Lower lobe of right lung (tissue), 2 donors: ENCODE results near the gene PAK1. TPM values are rescaled to one million over a fixed set of nuclear protein-coding genes. Genes with fewer than 3 reads are reported as not detected.

Experiments
- ATAC-seq, 2 donors: fragments of 200-7000 bp; cut with Tn5 transposase; one replicate each; pipeline ENCODE4 v1.9.1; 2020 to 2022; ENCODE audit warnings: mild to moderate bottlenecking in 2 of 2, moderate library complexity in 2 of 2
- DNase-seq: peaks from one replicate; pipeline ENCODE4 v3.0.0-alpha.2; 2020
- H3K27ac ChIP-seq: fragments of 200-600 bp; one replicate; pipeline ENCODE4 v1.8.0; 2022
- H3K27me3 ChIP-seq: fragments of 200-600 bp; one replicate; pipeline ENCODE4 v1.8.0; 2022; ENCODE audit warnings: low read depth
- H3K36me3 ChIP-seq: fragments of 200-600 bp; one replicate; pipeline ENCODE4 v1.8.0; 2022; ENCODE audit warnings: mild to moderate bottlenecking
- H3K4me1 ChIP-seq: fragments of 200-600 bp; one replicate; pipeline ENCODE4 v1.8.0; 2022
- H3K4me3 ChIP-seq: fragments of 200-600 bp; one replicate; pipeline ENCODE4 v1.8.0; 2022; ENCODE audit warnings: mild to moderate bottlenecking
- H3K9me3 ChIP-seq: fragments of 200-600 bp; one replicate; pipeline ENCODE4 v1.8.0; 2022
- CTCF ChIP-seq: fragments of 200-600 bp; IDR thresholded peaks from one replicate; pipeline ENCODE4 v1.8.0; 2022; ENCODE audit warnings: antibody characterized with exemption, mild to moderate bottlenecking
- intact Hi-C: fragments of 100-400 bp; cut with DNase I; formaldehyde crosslinking; loops from one replicate; pipeline ENCODE4 v1.11.0; 2022
- total RNA-seq: library from RNA; stranded (reverse); fragmentation: NEBNext Ultra II Directional; extraction: Animal tissue kit (Norgen Biotek cat#: 25700); gene quantifications from one replicate; pipeline ENCODE4 v1.2.1, GENCODE V29; 2021
- donor health status: DM: no; HTN: yes; CAD: no; lungs with severe emphysema.

The PAK1 gene
- total RNA-seq, 1 donor from 2014 or later, result 40.6 TPM

- Histone ChIP-seq H3K4me1 (no peaks in the 10 kb centered on the region), H3K4me3 (no peak overlapping the region), H3K9me3 (no peaks in the 10 kb centered on the region), H3K36me3 (peaks cover 39% of the 10 kb centered on the region), H3K27me3 (no peaks in the 10 kb centered on the region), H3K27ac (no peak overlapping the region)
- TF ChIP-seq CTCF, result no peak
- intact Hi-C loops, result no loop called here
- ATAC-seq (no peak), DNase-seq (no peak)
These were observed 99.3 kb downstream of the PAK1 start for GRCh38 chr11:77374611-77375031.

- H3K27ac ChIP-seq, result no peak overlapping the region
- H3K4me1 ChIP-seq, result no peaks in the 10 kb centered on the region
- no peaks in the 10 kb centered on the region for H3K9me3 ChIP-seq
- DNase-seq, result no peak
- H3K4me3 ChIP-seq, result no peak overlapping the region
- intact Hi-C loops, result no loop called here
- H3K27me3 ChIP-seq, result no peaks in the 10 kb centered on the region
- TF ChIP-seq CTCF, result no peak
- H3K36me3 ChIP-seq, result peaks cover 34% of the 10 kb centered on the region
- ATAC-seq, result no peak
These were observed 99.8 kb downstream of the PAK1 start for GRCh38 chr11:77374108-77374507.

GRCh38 chr11:77372726-77373125 is 101.2 kb downstream of the PAK1 start:
- Histone ChIP-seq H3K4me3 (no peak overlapping the region), H3K27ac (no peak overlapping the region), H3K27me3 (no peaks in the 10 kb centered on the region), H3K36me3 (peaks cover 22% of the 10 kb centered on the region), H3K9me3 (no peaks in the 10 kb centered on the region), H3K4me1 (no peaks in the 10 kb centered on the region)
- DNase-seq (no peak), ATAC-seq (no peak)
- TF ChIP-seq CTCF, result no peak
- intact Hi-C loops, result no loop called here

GRCh38 chr11:77371646-77372045 is 102.2 kb downstream of the PAK1 start:
- peaks cover 19% of the 10 kb centered on the region for H3K36me3 ChIP-seq
- no peaks in the 10 kb centered on the region for H3K9me3 ChIP-seq
- no peak for TF ChIP-seq CTCF
- H3K4me1 ChIP-seq, result no peaks in the 10 kb centered on the region
- ATAC-seq (no peak), DNase-seq (no peak)
- no peak overlapping the region for H3K27ac ChIP-seq
- intact Hi-C loops, result no loop called here
- no peak overlapping the region for H3K4me3 ChIP-seq
- no peaks in the 10 kb centered on the region for H3K27me3 ChIP-seq

- intact Hi-C loops, result no loop called here
- Histone ChIP-seq H3K27ac (no peak overlapping the region), H3K36me3 (peaks cover 19% of the 10 kb centered on the region), H3K9me3 (peaks cover 6% of the 10 kb centered on the region), H3K4me3 (no peak overlapping the region), H3K27me3 (no peaks in the 10 kb centered on the region), H3K4me1 (no peaks in the 10 kb centered on the region)
- ATAC-seq, result no peak
- no peak for TF ChIP-seq CTCF
- DNase-seq, result no peak
These were observed 103.7 kb downstream of the PAK1 start for GRCh38 chr11:77370217-77370616.

GRCh38 chr11:77361184-77361583 is 112.7 kb downstream of the PAK1 start:
- Histone ChIP-seq H3K4me1 (no peaks in the 10 kb centered on the region), H3K27ac (no peak overlapping the region), H3K4me3 (no peak overlapping the region), H3K27me3 (no peaks in the 10 kb centered on the region), H3K9me3 (peaks cover 4% of the 10 kb centered on the region), H3K36me3 (peaks cover 6% of the 10 kb centered on the region)
- ATAC-seq, result no peak
- intact Hi-C loops, result no loop called here
- DNase-seq, result no peak
- no peak for TF ChIP-seq CTCF
